GM19023 (cell line): Measurements from ENCODE around the gene PEPD.

ENCODE experiments used
- ATAC-seq: cut with Tn5 transposase; IDR thresholded peaks from one replicate; pipeline ENCODE4 v1.9.1; 2021; ENCODE audit warnings: mild to moderate bottlenecking, moderate library complexity; ENCODE audit not compliant: unreplicated experiment

Gene PEPD

DNA sequence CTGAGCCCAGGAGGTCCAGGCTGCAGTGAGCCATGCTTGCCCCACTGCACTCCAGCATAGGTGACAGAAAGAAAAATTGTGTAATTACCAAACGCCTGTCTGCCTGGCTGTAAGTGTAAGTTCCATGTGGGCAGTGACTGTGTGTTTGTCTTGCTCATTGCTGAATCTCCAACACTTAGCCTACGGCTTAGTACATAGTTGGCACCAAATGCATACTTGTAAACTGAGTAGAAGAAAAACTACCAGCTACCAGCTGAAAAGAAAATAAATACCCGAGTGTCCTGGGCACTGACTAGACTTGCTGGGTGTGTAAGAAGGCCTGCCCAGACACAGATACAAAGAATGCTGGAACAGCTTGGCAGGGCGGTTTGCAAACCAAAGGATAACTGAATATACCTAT, 150.8 kb downstream of the PEPD start:
- ATAC-seq: no peak

DNA sequence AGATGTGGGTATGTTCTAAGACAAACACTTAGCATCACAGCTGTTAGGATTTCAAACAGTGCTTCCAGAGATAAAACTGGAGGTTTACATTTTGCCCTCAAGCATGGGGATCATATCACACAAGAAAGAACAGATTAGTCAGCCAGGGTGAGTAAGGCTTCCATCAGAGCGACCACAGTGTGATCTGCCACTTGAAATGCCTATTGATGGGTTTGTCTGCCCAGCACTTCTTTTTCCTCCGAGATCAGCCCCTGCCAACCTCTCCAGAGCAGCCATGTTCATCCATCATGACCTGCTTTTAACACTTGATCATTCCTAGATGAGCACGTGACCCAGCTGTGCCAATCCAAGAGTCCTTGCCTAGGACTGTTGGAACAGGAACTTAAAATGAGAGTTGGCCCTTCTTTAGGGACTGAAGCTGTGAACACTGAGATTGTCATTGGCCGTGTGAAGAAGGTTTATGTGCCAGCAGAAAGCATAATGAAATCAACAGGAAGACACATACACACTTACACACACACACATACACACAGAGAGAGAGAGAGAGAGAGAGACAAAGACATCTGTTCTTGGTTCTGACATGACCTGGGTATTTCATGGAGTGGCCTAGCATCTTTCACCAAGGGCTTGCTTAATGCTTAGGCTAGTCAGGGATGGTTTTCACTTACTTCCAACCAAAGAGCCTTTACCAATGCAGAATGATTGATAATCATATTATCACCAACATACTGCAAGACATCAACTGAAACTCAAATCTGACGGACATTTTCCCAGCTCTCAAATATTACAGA, 153.3 kb downstream of the PEPD start:
- no peak for ATAC-seq

DNA sequence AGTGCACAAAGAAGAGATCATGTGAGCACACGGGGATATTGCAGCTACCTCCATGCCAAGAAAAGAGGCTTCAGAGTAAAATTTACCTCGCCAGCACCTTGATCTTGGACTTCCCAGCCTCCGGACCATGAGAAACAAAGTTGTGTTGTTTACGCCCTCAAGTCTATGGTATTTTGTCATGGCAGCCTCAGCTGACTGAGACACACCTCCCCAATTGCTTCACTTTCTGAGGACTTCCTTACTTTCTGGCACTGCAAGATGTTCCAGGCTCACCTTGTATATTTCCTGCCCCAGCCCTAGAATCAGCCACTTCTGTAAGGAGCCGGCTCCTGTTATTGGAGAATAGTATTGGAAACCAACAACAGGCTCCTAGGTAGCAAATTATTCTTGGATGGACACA, 154.7 kb downstream of the PEPD start:
- ATAC-seq: no peak

GRCh38 chr19:33366127-33366526, 155.5 kb downstream of the PEPD start:
- ATAC-seq: no peak

- no peak for ATAC-seq
Observed at GRCh38 chr19:33365691-33366090, 155.9 kb downstream of the PEPD start.

DNA sequence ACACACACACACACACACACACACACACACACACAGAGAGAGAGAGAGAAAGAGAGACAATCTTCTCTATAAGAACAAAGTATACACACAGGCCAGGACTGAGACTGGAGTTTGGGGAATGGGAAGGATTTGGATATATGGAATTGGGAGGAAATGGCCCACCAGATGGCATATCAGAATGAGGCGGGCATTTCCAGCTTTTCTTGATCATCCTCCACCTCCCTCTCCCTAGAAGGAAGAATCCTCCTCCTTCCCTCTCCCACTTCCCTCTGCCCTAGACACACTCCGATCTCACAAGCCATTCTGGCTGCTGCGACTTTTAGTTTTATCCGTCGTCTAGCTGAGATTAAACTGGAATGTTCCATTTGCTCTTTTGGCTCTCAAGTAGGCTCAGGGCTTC, 158.1 kb downstream of the PEPD start:
- ATAC-seq: no peak

DNA sequence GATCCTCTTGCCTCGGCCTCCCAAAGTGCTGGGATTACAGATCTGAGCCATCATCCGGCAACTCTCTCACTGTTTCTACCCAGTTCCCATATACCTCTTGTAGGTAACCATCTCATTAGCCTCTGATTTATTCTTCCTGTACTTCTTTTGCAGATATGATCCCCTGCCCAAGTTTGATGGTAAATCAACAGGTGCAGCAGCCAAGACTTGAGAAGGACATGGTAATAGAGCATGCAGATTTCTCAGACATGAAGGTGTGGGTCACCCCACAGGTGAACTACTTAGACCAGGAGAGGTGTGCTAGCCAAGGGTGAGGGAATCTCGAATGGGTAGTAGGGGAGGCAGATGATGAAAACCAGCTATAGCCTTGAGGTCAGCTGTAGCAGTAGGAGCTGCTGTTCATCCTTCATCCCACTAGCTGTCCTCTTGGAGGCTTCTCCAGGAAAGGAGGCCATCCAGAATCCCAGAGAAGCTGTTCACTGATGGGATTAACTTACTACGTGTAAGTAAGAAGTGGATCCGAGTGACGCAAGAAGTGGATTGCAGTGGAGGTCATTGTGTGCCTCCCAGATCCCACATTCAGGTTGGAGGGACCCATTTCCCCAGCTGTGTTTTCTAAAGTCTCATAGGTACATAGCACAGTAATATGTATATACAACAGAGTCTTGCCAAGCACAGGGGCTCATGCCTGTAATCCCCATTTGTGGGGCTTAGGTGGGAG, 158.9 kb downstream of the PEPD start:
- no peak for ATAC-seq

- no peak for ATAC-seq
Observed at GRCh38 chr19:33359581-33359980, 162.0 kb downstream of the PEPD start.

GRCh38 chr19:33358408-33358807, 163.2 kb downstream of the PEPD start:
- ATAC-seq: no peak

- no peak for ATAC-seq
Observed at GRCh38 chr19:33357556-33357955, 164.0 kb downstream of the PEPD start.

DNA sequence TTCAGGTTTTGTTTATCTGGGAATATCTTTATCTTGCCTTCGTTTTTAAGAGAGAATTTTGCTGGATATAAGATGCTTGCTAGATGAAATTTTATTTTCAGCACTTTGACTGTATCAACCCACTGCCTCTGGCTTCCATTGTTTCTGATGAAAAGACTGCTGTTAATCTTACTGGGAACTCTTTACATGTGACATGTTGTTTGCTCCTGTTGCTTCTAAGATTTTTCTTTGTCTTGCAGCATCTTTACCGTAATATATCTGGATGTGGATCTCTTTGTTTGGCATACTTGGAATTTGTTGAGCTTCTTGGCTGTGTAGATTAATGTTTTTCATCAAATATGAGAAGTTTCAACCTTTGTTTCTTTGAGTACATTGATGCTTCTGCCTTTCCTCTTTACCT, 166.1 kb downstream of the PEPD start:
- ATAC-seq: no peak

GRCh38 chr19:33350538-33351309, 170.9 kb downstream of the PEPD start:
- ATAC-seq: no peak

GRCh38 chr19:33349319-33350289, 172.0 kb downstream of the PEPD start:
- ATAC-seq: no peak

- no peak for ATAC-seq
Observed at GRCh38 chr19:33348301-33349010, 173.1 kb downstream of the PEPD start.

DNA sequence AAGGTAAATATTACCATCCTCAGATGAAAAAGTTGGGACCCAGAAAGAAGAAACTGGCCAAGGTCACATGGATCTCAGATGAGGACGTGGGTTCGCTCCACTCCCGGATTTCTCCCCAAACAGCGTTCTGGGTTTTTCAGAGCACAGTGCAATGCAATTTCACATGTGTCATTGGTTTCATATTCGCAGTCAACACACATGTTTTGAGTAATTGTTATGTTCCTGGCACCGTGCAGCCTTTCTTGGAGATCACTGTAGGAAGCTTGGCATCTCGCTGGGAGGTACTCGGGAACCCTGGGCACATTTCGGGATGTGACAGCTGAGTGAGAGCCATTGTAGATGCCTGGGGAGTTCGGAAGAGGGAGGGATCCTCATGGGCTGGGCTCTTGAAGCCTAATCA, 174.3 kb downstream of the PEPD start:
- ATAC-seq: no peak

DNA sequence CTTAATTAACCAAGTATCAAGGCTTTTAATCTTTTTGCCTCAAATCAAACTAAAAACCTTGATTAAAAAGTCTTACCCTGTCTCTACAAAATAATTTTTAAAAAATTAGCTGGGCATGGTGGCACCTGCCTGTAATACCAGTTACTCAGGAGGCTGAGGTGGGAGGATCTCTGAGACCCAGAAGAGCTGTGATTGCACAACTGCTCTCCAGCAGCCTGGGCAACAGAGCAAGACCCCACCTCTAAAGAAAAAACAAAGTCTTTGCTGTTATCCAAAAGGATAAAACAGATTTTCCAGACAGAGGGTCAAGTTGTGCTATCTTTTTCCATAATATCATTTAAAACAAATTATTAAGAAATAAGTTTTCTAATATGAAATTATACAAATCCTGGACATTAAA, 174.9 kb downstream of the PEPD start:
- ATAC-seq: no peak

DNA sequence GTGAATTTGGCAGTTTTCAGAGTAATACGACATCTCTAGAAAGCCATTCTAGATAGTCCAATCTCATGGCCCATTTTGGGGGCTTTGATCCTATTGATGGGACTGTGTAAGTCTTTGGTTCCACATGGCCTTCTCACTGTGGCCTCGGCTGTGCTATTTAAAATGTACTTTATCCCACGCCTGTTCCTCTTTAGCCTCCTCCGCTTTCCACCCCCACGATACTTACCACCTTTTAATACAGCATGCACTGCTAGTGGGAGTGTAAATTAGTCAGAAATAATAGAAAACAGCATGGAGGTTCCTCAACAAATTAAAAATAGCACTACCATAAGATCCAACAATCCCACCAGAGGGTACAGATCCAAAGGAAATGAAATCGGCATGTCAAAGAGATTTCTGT, 176.4 kb downstream of the PEPD start:
- ATAC-seq: no peak

DNA sequence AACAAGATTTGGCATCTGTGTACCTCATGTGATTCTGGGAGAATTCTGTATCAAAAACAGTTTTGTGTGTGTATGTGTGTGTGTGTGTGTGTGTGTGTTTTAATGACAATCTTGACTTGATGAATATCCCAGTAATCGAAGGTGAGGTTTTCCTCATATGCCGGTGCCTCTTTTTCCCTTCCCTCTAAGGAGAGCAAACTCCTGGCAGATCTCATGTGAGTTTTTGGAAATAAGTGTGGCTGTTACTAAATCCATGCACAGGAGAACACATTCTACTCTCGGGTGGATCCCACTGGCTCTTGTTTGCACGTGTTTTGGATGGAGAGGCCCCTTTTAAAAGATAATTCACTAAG, 177.0 kb downstream of the PEPD start:
- ATAC-seq: no peak

GRCh38 chr19:33343859-33344572, 177.6 kb downstream of the PEPD start:
- no peak for ATAC-seq
